ENCODE measurements around the gene FKBP4. TPM values are rescaled to one million over a fixed set of nuclear protein-coding genes. Genes with fewer than 3 reads are reported as not detected.

FKBP4 gene
- total RNA-seq, 1 experiment from 2014 or later, result 38.9 TPM

GRCh38 chr12:2779281-2779680 is 15.5 kb upstream of the FKBP4 start:
- no peak for DNase-seq (ENCODE audit: low read depth)

- DNase-seq (ENCODE audit: low read depth), result peak; percentile 42
Measured at GRCh38 chr12:2783936-2784600, 10.7 kb upstream of the FKBP4 start.

- DNase-seq (ENCODE audit: low read depth), result no peak
Measured at GRCh38 chr12:2785017-2785416, 9.8 kb upstream of the FKBP4 start.

GRCh38 chr12:2791089-2791488 is 3.7 kb upstream of the FKBP4 start:
- DNase-seq (ENCODE audit: low read depth), result no peak

- no peak for DNase-seq (ENCODE audit: low read depth)
Measured at GRCh38 chr12:2792671-2793500, 1.9 kb upstream of the FKBP4 start.

GRCh38 chr12:2793561-2793960 is 1.2 kb upstream of the FKBP4 start:
- no peak for DNase-seq (ENCODE audit: low read depth)

GRCh38 chr12:2794191-2794735 is 507 bp upstream of the FKBP4 start:
- no peak for DNase-seq (ENCODE audit: low read depth)

GRCh38 chr12:2795291-2796186 is 769 bp downstream of the FKBP4 start:
- peak; percentile 56 for DNase-seq (ENCODE audit: low read depth)

GRCh38 chr12:2796187-2796666 is 1.5 kb downstream of the FKBP4 start:
- no peak for DNase-seq (ENCODE audit: low read depth)

GRCh38 chr12:2797721-2798418 is 3.1 kb downstream of the FKBP4 start:
- DNase-seq (ENCODE audit: low read depth), result no peak

GRCh38 chr12:2800046-2800570 is 5.3 kb downstream of the FKBP4 start:
- no peak for DNase-seq (ENCODE audit: low read depth)

GRCh38 chr12:2801044-2801783 is 6.4 kb downstream of the FKBP4 start:
- no peak for DNase-seq (ENCODE audit: low read depth)

GRCh38 chr12:2803635-2804392 is 9.0 kb downstream of the FKBP4 start:
- no peak for DNase-seq (ENCODE audit: low read depth)

- no peak for DNase-seq (ENCODE audit: low read depth)
Measured at GRCh38 chr12:2804393-2805142, 9.8 kb downstream of the FKBP4 start.

- DNase-seq (ENCODE audit: low read depth), result no peak
Measured at GRCh38 chr12:2805143-2805520, 10.4 kb downstream of the FKBP4 start.

- DNase-seq (ENCODE audit: low read depth), result peak; percentile 9
Measured at GRCh38 chr12:2806700-2807099, 11.9 kb downstream of the FKBP4 start.

GRCh38 chr12:2811801-2812200 is 17.0 kb downstream of the FKBP4 start:
- no peak for DNase-seq (ENCODE audit: low read depth)

GRCh38 chr12:2812290-2813213 is 17.8 kb downstream of the FKBP4 start, which contains the start of gene ITFG2:
Gene ITFG2 (plus strand): TSS chr12:2812668. CDS start chr12:2812761, 93 bp downstream.
- DNase-seq (ENCODE audit: low read depth), result peak; percentile 97
